H9 (cell line): Measurements from ENCODE around the gene HSPB8. TPM values are rescaled to one million over a fixed set of nuclear protein-coding genes. Genes with fewer than 3 reads are reported as not detected.

Source experiments
- DNase-seq: peaks from one replicate; pipeline ENCODE4 v3.0.0-alpha.2; 2017
- H2AFZ ChIP-seq: one replicate; pipeline ENCODE4 v1.6.1; 2013; ENCODE audit warnings: mild to moderate bottlenecking, low read length, control low read depth, moderate library complexity
- H2AK5ac ChIP-seq: 2 replicates; pipeline ENCODE4 v1.6.1; 2013; ENCODE audit warnings: low read length, control low read depth, mixed read lengths; ENCODE audit not compliant: insufficient read length
- H2BK120ac ChIP-seq: one replicate; pipeline ENCODE4 v1.6.1; 2013; ENCODE audit warnings: low read depth, mild to moderate bottlenecking, low read length, control low read depth, inconsistent platforms; ENCODE audit not compliant: poor library complexity, severe bottlenecking
- H2BK12ac ChIP-seq: 2 replicates; pipeline ENCODE4 v1.6.1; 2013; ENCODE audit warnings: low read length, control low read depth, mixed read lengths, low read depth; ENCODE audit not compliant: insufficient read length
- H2BK15ac ChIP-seq: 2 replicates; pipeline ENCODE4 v1.6.1; 2013; ENCODE audit warnings: low read depth, low read length, control low read depth
- H2BK20ac ChIP-seq: one replicate; pipeline ENCODE4 v1.6.1; 2013; ENCODE audit warnings: low read depth, mild to moderate bottlenecking, low read length, control low read depth, inconsistent platforms; ENCODE audit not compliant: poor library complexity, severe bottlenecking
- H2BK5ac ChIP-seq: 2 replicates; pipeline ENCODE4 v1.6.1; 2013; ENCODE audit warnings: low read length, control low read depth, mixed read lengths; ENCODE audit not compliant: insufficient read length
- H3K14ac ChIP-seq: 2 replicates; pipeline ENCODE4 v1.6.1; 2013; ENCODE audit warnings: low read length, control low read depth; ENCODE audit not compliant: insufficient read depth
- H3K18ac ChIP-seq: 2 replicates; pipeline ENCODE4 v1.6.1; 2013; ENCODE audit warnings: low read depth, mild to moderate bottlenecking, mixed read lengths, low read length, control low read depth; ENCODE audit not compliant: insufficient read length
- H3K23ac ChIP-seq: 2 replicates; pipeline ENCODE4 v1.6.1; 2013; ENCODE audit warnings: low read length, control low read depth, mixed read lengths, low read depth; ENCODE audit not compliant: insufficient read length
- H3K23me2 ChIP-seq: 2 replicates; pipeline ENCODE4 v1.6.1; 2013; ENCODE audit warnings: low read depth, mild to moderate bottlenecking, mixed read lengths, low read length, control low read depth; ENCODE audit not compliant: insufficient read length, poor library complexity, severe bottlenecking
- H3K27ac ChIP-seq: 2 replicates; pipeline ENCODE4 v1.5.1; 2013; ENCODE audit warnings: low read length, control low read depth, mixed read lengths, low read depth; ENCODE audit not compliant: insufficient read length
- H3K27me3 ChIP-seq: 2 replicates; pipeline ENCODE4 v1.6.1; 2013; ENCODE audit warnings: low read length, control low read depth, inconsistent platforms; ENCODE audit not compliant: insufficient read depth
- H3K4ac ChIP-seq: 2 replicates; pipeline ENCODE4 v1.6.1; 2013; ENCODE audit warnings: low read depth, mild to moderate bottlenecking, control low read depth, inconsistent platforms, low read length, moderate library complexity
- H3K4me1 ChIP-seq: 2 replicates; pipeline ENCODE4 v1.6.1; 2013; ENCODE audit warnings: low read length, control low read depth, inconsistent platforms; ENCODE audit not compliant: insufficient read depth
- H3K4me2 ChIP-seq: 2 replicates; pipeline ENCODE4 v1.6.1; 2013; ENCODE audit warnings: low read length, control low read depth, mixed read lengths; ENCODE audit not compliant: insufficient read length, insufficient read depth
- H3K56ac ChIP-seq: 2 replicates; pipeline ENCODE4 v1.6.1; 2013; ENCODE audit warnings: low read depth, mild to moderate bottlenecking, mixed read lengths, low read length, control low read depth; ENCODE audit not compliant: insufficient read length
- H3K79me1 ChIP-seq: 2 replicates; pipeline ENCODE4 v1.6.1; 2013; ENCODE audit warnings: low read depth, mild to moderate bottlenecking, moderate library complexity, low read length, control low read depth, inconsistent platforms; ENCODE audit not compliant: insufficient read depth, poor library complexity, severe bottlenecking
- H3K79me2 ChIP-seq: 2 replicates; pipeline ENCODE4 v1.6.1; 2013; ENCODE audit warnings: low read length, control low read depth, inconsistent platforms; ENCODE audit not compliant: insufficient read depth
- H3K9ac ChIP-seq: 2 replicates; pipeline ENCODE4 v1.6.1; 2013; ENCODE audit warnings: low read length, control low read depth, mixed read lengths; ENCODE audit not compliant: insufficient read length; ENCODE audit errors: extremely low read depth
- H3K9me3 ChIP-seq: one replicate; pipeline ENCODE4 v1.6.1; 2013; ENCODE audit warnings: low read depth, low read length, inconsistent platforms; ENCODE audit not compliant: control insufficient read depth
- H3T11ph ChIP-seq: one replicate; pipeline ENCODE4 v1.6.1; 2013; ENCODE audit warnings: mild to moderate bottlenecking, low read length, control low read depth, inconsistent platforms
- H4K20me1 ChIP-seq: one replicate; pipeline ENCODE4 v1.6.1; 2013; ENCODE audit not compliant: control insufficient read depth, insufficient read length, insufficient read depth
- H4K5ac ChIP-seq: 2 replicates; pipeline ENCODE4 v1.6.1; 2013; ENCODE audit warnings: low read depth, mild to moderate bottlenecking, mixed read lengths, low read length, control low read depth; ENCODE audit not compliant: insufficient read length
- H4K8ac ChIP-seq: replicated peaks from 2 replicates; pipeline ENCODE4 v1.6.1; 2013; ENCODE audit warnings: low read length, control low read depth, mixed read lengths, low read depth; ENCODE audit not compliant: insufficient read length
- H4K91ac ChIP-seq: 2 replicates; pipeline ENCODE4 v1.6.1; 2013; ENCODE audit warnings: low read depth, mild to moderate bottlenecking, moderate library complexity, mixed read lengths, low read length, control low read depth; ENCODE audit not compliant: insufficient read length
- H3K27ac Mint-ChIP-seq, 3 experiments: 2 replicates in 2 of 3; 3 replicates in 1 of 3; pipeline ENCODE4 v1.8.0; 2020 to 2021; ENCODE audit warnings: mixed read lengths in 3 of 3, mild to moderate bottlenecking in 1 of 3, moderate library complexity in 1 of 3
- H3K27me3 Mint-ChIP-seq: 2 replicates; pipeline ENCODE4 v1.8.0; 2021; ENCODE audit warnings: low read depth, mild to moderate bottlenecking, moderate library complexity, mixed read lengths
- H3K36me3 Mint-ChIP-seq, 3 experiments: 2 replicates in 2 of 3; 3 replicates in 1 of 3; pipeline ENCODE4 v1.8.0; 2020 to 2021; ENCODE audit warnings: low read depth in 3 of 3, mixed read lengths in 3 of 3; ENCODE audit not compliant: insufficient read depth in 1 of 3
- H3K4me1 Mint-ChIP-seq, 2 experiments: 2 replicates each; pipeline ENCODE4 v1.8.0; 2020; ENCODE audit warnings: mixed read lengths in 2 of 2
- H3K4me3 Mint-ChIP-seq, 2 experiments: 2 replicates in 1 of 2; 3 replicates in 1 of 2; pipeline ENCODE4 v1.8.0; 2020 to 2021; ENCODE audit warnings: mild to moderate bottlenecking in 2 of 2, mixed read lengths in 2 of 2, moderate library complexity in 1 of 2
- H3K9me3 Mint-ChIP-seq, 2 experiments: 2 replicates in 1 of 2; 3 replicates in 1 of 2; pipeline ENCODE4 v1.8.0; 2020; ENCODE audit warnings: mild to moderate bottlenecking in 2 of 2, mixed read lengths in 2 of 2, moderate library complexity in 1 of 2
- CTCF ChIP-seq: fragments of 200-600 bp; sonication (generic); conservative IDR thresholded peaks from 3 replicates; pipeline ENCODE4 v1.8.0; 2021; ENCODE audit warnings: antibody characterized with exemption, mild to moderate bottlenecking
- WGBS: extraction: QIAGEN DNeasy Blood & Tissue Kit; methylation state at CpG from one replicate; pipeline ENCODE4 v1.1.7; 2013; ENCODE audit warnings: missing lambda C conversion rate, low lambda C conversion rate, mixed read lengths; ENCODE audit not compliant: insufficient read length; ENCODE audit errors: extremely low coverage; 5-methylcytosine and 5-hydroxymethylcytosine counted together
- total RNA-seq: library from RNA; stranded (reverse); gene quantifications from 2 replicates; pipeline ENCODE4 v1.2.1, GENCODE V29; 2021

HSPB8 gene
- total RNA-seq, 1 experiment from 2014 or later, result 3.0 TPM

GRCh38 chr12:119177724-119178380, 879 bp upstream of the HSPB8 start:
- no peaks in the 10 kb centered on the region for H4K20me1 ChIP-seq
- no peak overlapping the region for H3K9ac ChIP-seq
- Mint-ChIP-seq H3K4me3 (no peak overlapping the region; a peak in 1 of 5 replicates), H3K27ac (0 out of 7 replicates have a peak overlapping the region, but pooled peaks of 1 of the 3 experiments have one; percentile 19), H3K4me1 (peaks cover 52 to 62% of the 10 kb centered on the region in 2 experiments), H3K9me3 (no peaks in the 10 kb centered on the region), H3K27me3 (peaks cover 5% of the 10 kb centered on the region), H3K36me3 (no peaks in the 10 kb centered on the region)
- no peak overlapping the region for H2BK20ac ChIP-seq
- no peak overlapping the region for H3K4ac ChIP-seq
- no peak overlapping the region for H3K23ac ChIP-seq
- no peak overlapping the region for H2BK5ac ChIP-seq
- H2BK15ac ChIP-seq, result no peak overlapping the region
- no peak overlapping the region for H2AFZ ChIP-seq
- DNase-seq, result peak; percentile 52
- no peaks in the 10 kb centered on the region for H3K27me3 ChIP-seq
- no peak overlapping the region for H3K18ac ChIP-seq
- peaks cover 3% of the 10 kb centered on the region; the same call in 1 of the 2 replicates for H3K4me1 ChIP-seq
- H3K79me1 ChIP-seq, result no peaks in the 10 kb centered on the region
- H4K91ac ChIP-seq, result no peak overlapping the region
- no CpG with 5 or more reads among the region's 15 CpGs for WGBS
- H3K79me2 ChIP-seq, result no peaks in the 10 kb centered on the region
- peak overlapping the region; percentile 52 for H3K4me2 ChIP-seq
- H3K9me3 ChIP-seq, result no peaks in the 10 kb centered on the region
- H4K8ac ChIP-seq, result no peak overlapping the region
- no peak overlapping the region for H3T11ph ChIP-seq
- H2BK120ac ChIP-seq, result no peak overlapping the region
- peaks cover 6% of the 10 kb centered on the region for H3K23me2 ChIP-seq
- H3K56ac ChIP-seq, result no peak overlapping the region
- H2AK5ac ChIP-seq, result no peak overlapping the region
- H3K27ac ChIP-seq, result no peak overlapping the region
- no peak overlapping the region for H4K5ac ChIP-seq
- TF ChIP-seq CTCF, result no peak
- no peak overlapping the region for H3K14ac ChIP-seq
- H2BK12ac ChIP-seq, result no peak overlapping the region
